ENCODE measurements around the gene TSPAN18. TPM values are rescaled to one million over a fixed set of nuclear protein-coding genes. Genes with fewer than 3 reads are reported as not detected.
A peak's percentile ranks its signal among the peaks of the same experiment; 100 is the strongest.

The TSPAN18 gene
- total and polyA plus RNA-seq, 2 of the 8 experiments (the other 6 are each of a cell fraction or from before 2014, with no cell fraction given), result 5.2 to 10.2 TPM

GRCh38 chr11:44880953-44881352 is 154.2 kb downstream of the TSPAN18 start:
- Histone ChIP-seq H2BK20ac (ENCODE audit: low read length) (no peak overlapping the region), H4K8ac (ENCODE audit: extremely low read depth, insufficient read depth, low read length) (peak overlapping the region; percentile 83; the same call in 1 of the 2 replicates), H4K91ac (replicated peaks; ENCODE audit: insufficient read length, low read length) (no peak overlapping the region), H3K27me3 (replicated peaks in 1 of 4; ENCODE audit: control insufficient read depth in 3 of 4, extremely low read depth in 1 of 4, insufficient read depth in 3 of 4, low read length in 3 of 4) (peaks cover 0 to 26% (median 17%) of the 10 kb centered on the region in 4 experiments; a peak in 6 of 7 replicates), H3K23ac (ENCODE audit: insufficient read length) (no peak overlapping the region), H2BK12ac (ENCODE audit: low read depth, low read length) (no peak overlapping the region), H3K36me3 (ENCODE audit: control insufficient read depth in 2 of 4, insufficient read depth in 4 of 4, low read length in 3 of 4) (no peaks in the 10 kb centered on the region), H3K23me2 (ENCODE audit: low read depth, low read length) (no peaks in the 10 kb centered on the region; the same call in 1 of the 2 replicates), H3K4ac (replicated peaks; ENCODE audit: insufficient read length, low read depth, low read length) (no peak overlapping the region), H3K14ac (ENCODE audit: insufficient read length) (no peak overlapping the region), H4K5ac (ENCODE audit: insufficient read length, low read depth, low read length) (no peak overlapping the region), H3K56ac (replicated peaks; ENCODE audit: insufficient read length, low read depth, low read length) (no peak overlapping the region), H3K9ac (replicated peaks in 1 of 4; ENCODE audit: extremely low read depth in 1 of 4, low read depth in 3 of 4, low read length in 3 of 4) (no peak overlapping the region), H3K79me2 (ENCODE audit: control insufficient read depth in 1 of 2, insufficient read depth in 2 of 2, low read length in 2 of 2) (no peaks in the 10 kb centered on the region), H4K20me1 (replicated peaks in 1 of 2; ENCODE audit: control insufficient read depth in 1 of 2, insufficient read depth in 2 of 2, low read length in 2 of 2) (no peaks in the 10 kb centered on the region), H3K4me1 (replicated peaks in 1 of 4; ENCODE audit: control insufficient read depth in 3 of 4, insufficient read depth in 4 of 4, low read length in 3 of 4) (peaks cover 11 to 23% (median 15%) of the 10 kb centered on the region in 4 experiments), H3K79me1 (ENCODE audit: low read depth, low read length) (no peaks in the 10 kb centered on the region), H2BK120ac (replicated peaks; ENCODE audit: low read depth, low read length) (no peak overlapping the region), H3K18ac (ENCODE audit: extremely low read depth, low read length) (no peak overlapping the region), H2BK15ac (ENCODE audit: low read length) (no peak overlapping the region), H2AFZ (ENCODE audit: low read length) (no peak overlapping the region), H3K9me3 (ENCODE audit: insufficient read depth in 2 of 2, low read depth in 1 of 2, low read length in 1 of 2) (no peaks in the 10 kb centered on the region), H3K4me3 (ENCODE audit: extremely low read depth in 1 of 4, insufficient read depth in 2 of 4, low read depth in 3 of 4, low read length in 4 of 4) (no peak overlapping the region), H2BK5ac (ENCODE audit: low read depth, low read length) (no peak overlapping the region), H3K27ac (ENCODE audit: low read depth, low read length) (no peak overlapping the region), H2AK5ac (ENCODE audit: low read depth, low read length) (no peak overlapping the region), H3K4me2 (ENCODE audit: insufficient read depth in 1 of 2, low read depth in 2 of 2, low read length in 2 of 2) (no peak overlapping the region)
- ChIA-PET POLR2A (ENCODE audit: partially characterized antibody) (no interaction called here), CTCF (ENCODE audit: partially characterized antibody) (interaction anchor here (0.8 to 3.2 kb wide), 2 partner anchors 14 to 28 kb away, joined by 3 to 8 read pairs; no protein-coding TSS in a partner anchor)
- WGBS, 2 experiments (ENCODE audit: extremely low coverage in 1 of 2, insufficient coverage in 1 of 2, insufficient read length in 1 of 2, insufficient replicate concordance in 2 of 2, low coverage in 1 of 2, low lambda C conversion rate in 2 of 2, missing lambda C conversion rate in 1 of 2), result 85% methylated on average over 4 of the region's 4 CpGs; no CpG with 5 or more reads in 1 of the 2 experiments
- TF ChIP-seq CBX8 (IDR thresholded peaks at IDR 0.05; ENCODE audit: borderline replicate concordance, low read depth, low read length) (no peak), ASH2L (IDR thresholded peaks at IDR 0.05; ENCODE audit: low read length) (no peak), POLR2A (IDR thresholded peaks at IDR 0.05; ENCODE audit: control extremely low read depth in 1 of 2, low read depth in 2 of 2, low read length in 2 of 2) (no peak), KDM1A (IDR thresholded peaks at IDR 0.05; ENCODE audit: borderline replicate concordance, low read length) (peak; percentile 73; the same call in 1 of the 2 replicates), USF2 (IDR thresholded peaks at IDR 0.05; ENCODE audit: low read length) (no peak)
- FAIRE-seq (no peak), DNase-seq (ENCODE audit: low read depth in 1 of 2, low spot score in 2 of 2) (no peak)
